DOHH2 (cell line): ENCODE results near the gene SLC16A6.
A peak's percentile ranks its signal among the peaks of the same experiment; 100 is the strongest.
"Not testable (repeated sequence)": the region's sequence is repeated elsewhere in the genome, so short reads cannot be mapped to it uniquely, and the experiment has no call there.

Source experiments
- H3F3A ChIP-seq: fragments of 200-600 bp; sonication (generic), shearing (Covaris generic); 2 replicates; pipeline ENCODE4 v1.6.0; 2016; ENCODE audit warnings: antibody characterized with exemption, mild to moderate bottlenecking; ENCODE audit not compliant: control insufficient read depth, insufficient read depth
- H3K27ac ChIP-seq: fragments of 200-600 bp; sonication (generic); 2 replicates; pipeline ENCODE4 v1.5.1; 2014; ENCODE audit warnings: low read depth, mild to moderate bottlenecking, low read length, moderate library complexity
- H3K27me3 ChIP-seq: fragments of 200-600 bp; sonication (generic); 2 replicates; pipeline ENCODE4 v1.6.1; 2014; ENCODE audit warnings: mild to moderate bottlenecking, low read length, mixed read lengths; ENCODE audit not compliant: control insufficient read depth
- H3K36me3 ChIP-seq: fragments of 200-600 bp; sonication (generic); 2 replicates; pipeline ENCODE4 v1.6.1; 2014; ENCODE audit warnings: mild to moderate bottlenecking, low read length, moderate library complexity, mixed read lengths; ENCODE audit not compliant: control insufficient read depth
- H3K4me1 ChIP-seq: fragments of 200-600 bp; sonication (generic); 2 replicates; pipeline ENCODE4 v1.6.1; 2014; ENCODE audit warnings: mild to moderate bottlenecking, low read length, mixed read lengths; ENCODE audit not compliant: control insufficient read depth
- H3K4me2 ChIP-seq: fragments of 200-600 bp; sonication (generic); 2 replicates; pipeline ENCODE4 v1.6.0; 2014; ENCODE audit warnings: mild to moderate bottlenecking, low read length, moderate library complexity
- H3K4me3 ChIP-seq: fragments of 200-600 bp; sonication (generic); 2 replicates; pipeline ENCODE4 v1.5.1; 2014; ENCODE audit warnings: mild to moderate bottlenecking, low read length, mixed read lengths
- H3K79me2 ChIP-seq: fragments of 200-600 bp; sonication (generic); 2 replicates; pipeline ENCODE4 v1.6.1; 2014; ENCODE audit warnings: mild to moderate bottlenecking, low read length, mixed read lengths; ENCODE audit not compliant: control insufficient read depth
- H3K9me2 ChIP-seq: fragments of 200-600 bp; sonication (generic); replicated peaks from 2 replicates; pipeline ENCODE4 v1.6.1; 2014; ENCODE audit warnings: mild to moderate bottlenecking, low read length, mixed read lengths; ENCODE audit not compliant: control insufficient read depth
- H3K9me3 ChIP-seq: fragments of 200-600 bp; sonication (generic); 2 replicates; pipeline ENCODE4 v1.6.1; 2014; ENCODE audit warnings: antibody characterized with exemption, low read length, mixed read lengths; ENCODE audit not compliant: control insufficient read depth, insufficient read depth
- H4K20me1 ChIP-seq: fragments of 200-600 bp; sonication (generic); 2 replicates; pipeline ENCODE4 v1.6.0; 2014; ENCODE audit warnings: low read depth, mild to moderate bottlenecking, antibody characterized with exemption, low read length, moderate library complexity; ENCODE audit not compliant: control insufficient read depth, insufficient read depth
- EZH2phosphoT487 ChIP-seq: fragments of 200-600 bp; sonication (generic); IDR thresholded peaks from 2 replicates; pipeline ENCODE4 v1.6.1; 2017; ENCODE audit warnings: borderline replicate concordance, mild to moderate bottlenecking, antibody characterized with exemption, low read length, moderate library complexity, mixed read lengths
- TF ChIP-seq, protein P1 (sequence below): fragments of 200-600 bp; sonication (generic); IDR thresholded peaks from one replicate; pipeline ENCODE4 v1.5.1; 2014; ENCODE audit warnings: antibody characterized with exemption, mild to moderate bottlenecking, low read depth, low read length; ENCODE audit not compliant: poor library complexity, severe bottlenecking

Gene SLC16A6

DNA sequence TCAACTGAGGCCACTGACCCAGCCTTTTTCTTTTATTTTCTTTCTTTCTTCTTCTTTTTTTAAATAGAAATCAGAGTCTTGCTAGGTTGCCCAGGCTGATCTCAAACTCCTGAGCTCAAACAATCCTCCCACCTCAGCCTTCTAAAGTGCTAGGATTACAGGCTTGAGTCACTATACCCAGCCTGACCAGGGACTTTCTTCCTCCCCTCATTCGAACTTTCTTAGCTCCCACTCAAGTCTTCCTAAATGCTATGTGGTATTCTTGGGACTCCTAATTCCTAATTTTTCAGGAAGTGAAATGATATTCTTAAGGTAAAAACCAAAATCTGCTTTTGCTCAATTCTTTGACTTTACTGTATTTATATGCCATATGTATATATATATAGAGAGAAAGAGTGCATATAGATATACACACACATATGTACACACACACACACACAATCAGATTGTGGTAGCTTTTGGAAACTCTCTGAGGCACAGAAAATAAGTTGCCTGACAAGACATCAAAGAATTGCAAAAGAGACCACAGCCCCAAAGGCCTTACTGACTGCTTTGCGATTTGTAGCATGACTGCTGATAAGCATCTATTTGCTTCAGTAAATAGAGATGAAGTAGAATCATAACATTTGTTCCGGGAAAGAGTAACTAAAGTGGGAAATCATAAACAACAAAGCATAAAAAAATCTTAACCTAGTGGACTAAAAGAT is 52.6 kb downstream of the SLC16A6 start:
- no peaks in the 10 kb centered on the region for H3K9me2 ChIP-seq
- H3K4me2 ChIP-seq, result peak overlapping the region; percentile 99
- TF ChIP-seq EZH2phosphoT487, result no peak
- TF ChIP-seq, protein P1, sequence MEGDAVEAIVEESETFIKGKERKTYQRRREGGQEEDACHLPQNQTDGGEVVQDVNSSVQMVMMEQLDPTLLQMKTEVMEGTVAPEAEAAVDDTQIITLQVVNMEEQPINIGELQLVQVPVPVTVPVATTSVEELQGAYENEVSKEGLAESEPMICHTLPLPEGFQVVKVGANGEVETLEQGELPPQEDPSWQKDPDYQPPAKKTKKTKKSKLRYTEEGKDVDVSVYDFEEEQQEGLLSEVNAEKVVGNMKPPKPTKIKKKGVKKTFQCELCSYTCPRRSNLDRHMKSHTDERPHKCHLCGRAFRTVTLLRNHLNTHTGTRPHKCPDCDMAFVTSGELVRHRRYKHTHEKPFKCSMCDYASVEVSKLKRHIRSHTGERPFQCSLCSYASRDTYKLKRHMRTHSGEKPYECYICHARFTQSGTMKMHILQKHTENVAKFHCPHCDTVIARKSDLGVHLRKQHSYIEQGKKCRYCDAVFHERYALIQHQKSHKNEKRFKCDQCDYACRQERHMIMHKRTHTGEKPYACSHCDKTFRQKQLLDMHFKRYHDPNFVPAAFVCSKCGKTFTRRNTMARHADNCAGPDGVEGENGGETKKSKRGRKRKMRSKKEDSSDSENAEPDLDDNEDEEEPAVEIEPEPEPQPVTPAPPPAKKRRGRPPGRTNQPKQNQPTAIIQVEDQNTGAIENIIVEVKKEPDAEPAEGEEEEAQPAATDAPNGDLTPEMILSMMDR, result no peak
- no peaks in the 10 kb centered on the region for H3K27me3 ChIP-seq
- peaks cover 87% of the 10 kb centered on the region for H3K4me1 ChIP-seq
- H3K4me3 ChIP-seq, result peak overlapping the region; percentile 75
- H3K36me3 ChIP-seq, result peaks cover 29% of the 10 kb centered on the region
- H3K9me3 ChIP-seq, result no peaks in the 10 kb centered on the region
- H4K20me1 ChIP-seq, result no peaks in the 10 kb centered on the region
- H3F3A ChIP-seq, result peaks cover 32% of the 10 kb centered on the region
- H3K79me2 ChIP-seq, result peaks cover 58% of the 10 kb centered on the region
- H3K27ac ChIP-seq, result peak overlapping the region; percentile 100

DNA sequence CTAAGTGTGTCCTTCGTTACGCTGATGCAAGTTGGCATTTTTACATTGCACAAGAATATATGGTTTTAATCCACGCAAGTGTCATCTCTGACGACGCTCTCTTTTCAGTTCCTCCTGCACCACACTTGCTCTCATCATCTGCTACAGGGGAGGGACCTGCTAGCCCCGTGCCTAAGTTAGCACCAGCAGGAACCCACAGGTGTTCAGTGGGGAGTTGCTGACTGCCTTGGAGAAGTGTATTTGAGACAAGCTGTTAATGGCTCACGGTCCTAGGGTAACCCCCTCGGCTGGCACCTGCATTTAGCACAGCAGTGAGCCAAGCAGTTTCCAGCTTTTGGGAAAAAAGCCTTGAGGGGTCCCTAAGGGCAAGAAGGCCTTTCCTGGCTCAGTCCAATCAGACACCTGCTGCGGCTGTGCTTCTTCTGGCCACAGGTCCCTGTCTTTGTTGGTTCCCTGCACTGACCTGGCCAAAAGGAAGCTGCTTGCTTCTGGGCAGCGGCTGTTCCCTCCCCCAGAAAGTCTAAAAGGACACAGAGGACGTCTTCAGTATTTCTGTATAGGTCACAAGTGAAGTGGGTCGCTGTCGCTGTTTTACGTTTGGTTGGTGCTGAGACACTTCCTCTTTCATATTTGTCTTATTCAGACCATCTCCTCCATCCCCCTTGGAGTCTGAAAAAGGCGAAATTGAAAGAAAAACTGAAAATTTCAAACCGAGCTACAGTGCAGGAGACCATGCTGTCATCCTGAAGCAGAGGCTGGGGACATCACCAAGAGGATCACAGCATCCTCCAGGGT is 53.4 kb downstream of the SLC16A6 start:
- not testable (repeated sequence) for H4K20me1 ChIP-seq, H3K9me2 ChIP-seq, H3K27me3 ChIP-seq, H3K9me3 ChIP-seq
- H3K4me1 ChIP-seq, result peaks cover 82% of the 10 kb centered on the region
- H3K36me3 ChIP-seq, result peaks cover 29% of the 10 kb centered on the region
- peak overlapping the region; percentile 100 for H3K27ac ChIP-seq
- H3F3A ChIP-seq, result peaks cover 33% of the 10 kb centered on the region
- peak overlapping the region; percentile 75 for H3K4me3 ChIP-seq
- H3K79me2 ChIP-seq, result peaks cover 60% of the 10 kb centered on the region
- peak overlapping the region; percentile 99 for H3K4me2 ChIP-seq

DNA sequence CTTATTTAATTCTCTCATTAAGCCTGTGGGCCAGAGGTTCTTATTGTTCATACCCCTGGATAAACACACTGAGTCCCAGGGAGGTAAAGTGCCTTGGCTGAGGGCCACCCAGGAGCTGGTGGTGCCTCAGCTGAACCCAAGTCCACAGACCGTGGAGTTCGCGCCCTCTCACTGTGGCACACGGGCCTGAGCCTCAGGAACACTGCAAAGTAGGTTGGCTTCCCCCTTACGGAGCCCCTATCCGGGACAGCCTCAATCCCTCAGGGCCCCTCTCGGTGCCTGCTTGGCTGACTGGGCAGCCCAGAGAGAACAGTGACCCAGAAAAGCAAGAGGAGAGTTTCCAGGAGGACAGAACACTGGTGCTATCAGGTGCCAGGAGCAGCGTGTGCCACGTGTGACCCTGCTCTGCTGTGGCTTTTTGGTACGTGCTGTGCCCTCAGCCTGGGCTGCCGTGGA is 55.6 kb downstream of the SLC16A6 start:
- Histone ChIP-seq H3F3A (peaks cover 34% of the 10 kb centered on the region), H3K4me1 (peaks cover 70% of the 10 kb centered on the region), H3K36me3 (peaks cover 29% of the 10 kb centered on the region), H3K4me3 (peak overlapping the region; percentile 46), H3K4me2 (peak overlapping the region; percentile 74), H3K79me2 (peaks cover 65% of the 10 kb centered on the region), H3K27ac (peak overlapping the region; percentile 100)
- H3K9me3 ChIP-seq, H4K20me1 ChIP-seq, H3K9me2 ChIP-seq, H3K27me3 ChIP-seq: not testable (repeated sequence)

DNA sequence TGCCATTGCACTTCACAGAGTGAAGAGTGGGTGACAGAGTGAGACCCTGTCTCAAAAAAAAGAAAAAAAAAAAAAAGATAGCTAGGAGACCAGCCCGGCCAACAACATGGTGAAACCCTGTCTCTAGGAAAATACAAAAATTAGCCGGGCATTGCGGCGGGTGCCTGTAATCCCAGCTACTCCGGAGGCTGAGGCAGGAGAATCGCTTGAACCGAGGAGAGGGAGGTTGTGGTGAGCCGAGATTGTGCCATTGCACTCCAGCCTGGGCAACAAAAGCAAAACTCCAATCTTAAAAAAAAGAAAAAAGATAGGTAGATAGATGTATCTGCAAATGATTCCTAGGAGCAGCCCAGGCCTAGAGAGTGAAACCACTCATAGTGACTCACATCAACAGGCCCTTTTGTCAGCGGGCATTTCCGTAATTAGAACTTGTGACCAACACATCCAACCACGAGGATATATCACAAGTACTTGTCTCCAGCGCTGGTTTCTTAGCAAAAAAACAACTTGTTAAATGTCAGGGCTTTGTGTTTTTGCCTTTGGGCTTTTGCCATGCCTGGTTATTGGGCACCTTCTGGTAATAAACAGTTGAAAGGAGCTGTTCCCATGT is 56.1 kb downstream of the SLC16A6 start:
- H3K27ac ChIP-seq, result peak overlapping the region; percentile 100
- peak overlapping the region; percentile 74 for H3K4me2 ChIP-seq
- H3K36me3 ChIP-seq, result peaks cover 25% of the 10 kb centered on the region
- H3K9me3 ChIP-seq, H3K9me2 ChIP-seq, H4K20me1 ChIP-seq, H3K27me3 ChIP-seq: not testable (repeated sequence)
- H3F3A ChIP-seq, result peaks cover 34% of the 10 kb centered on the region
- peaks cover 63% of the 10 kb centered on the region for H3K79me2 ChIP-seq
- peak overlapping the region; percentile 46 for H3K4me3 ChIP-seq
- H3K4me1 ChIP-seq, result peaks cover 66% of the 10 kb centered on the region

DNA sequence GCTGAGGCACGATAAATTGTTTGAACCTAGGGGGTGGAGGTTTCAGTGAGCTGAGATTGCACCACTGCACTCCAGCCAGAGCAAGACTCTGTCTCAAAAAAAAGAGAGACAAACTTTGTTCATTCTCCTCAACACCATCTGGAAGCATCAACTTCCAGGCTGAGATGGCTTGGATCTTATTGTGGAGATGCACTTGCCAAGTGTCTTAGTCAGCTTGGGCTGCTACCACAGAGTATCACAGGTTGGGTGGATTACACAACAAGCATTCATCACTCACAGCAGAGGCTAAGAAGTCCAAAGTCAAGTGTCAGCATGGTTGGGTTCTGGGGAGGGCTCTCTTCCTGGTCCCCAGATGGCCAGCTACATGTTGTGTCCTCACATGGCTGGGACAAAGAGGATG is 58.2 kb downstream of the SLC16A6 start:
- not testable (repeated sequence) for H3K4me2 ChIP-seq, H3K4me3 ChIP-seq, H3K27ac ChIP-seq, H3K27me3 ChIP-seq, H3K9me2 ChIP-seq, H3K9me3 ChIP-seq, H4K20me1 ChIP-seq
- H3K79me2 ChIP-seq, result peaks cover 68% of the 10 kb centered on the region
- peaks cover 20% of the 10 kb centered on the region for H3K36me3 ChIP-seq
- peaks cover 65% of the 10 kb centered on the region for H3K4me1 ChIP-seq
- H3F3A ChIP-seq, result peaks cover 26% of the 10 kb centered on the region
